ENCODE results near the gene WDFY1. TPM values are rescaled to one million over a fixed set of nuclear protein-coding genes. Genes with fewer than 3 reads are reported as not detected.

WDFY1 gene
- total and polyA plus RNA-seq, 12 donors = 7.8 to 45.2 (median 32.5) TPM

GRCh38 chr2:223970343-223971128, 25.4 kb upstream of the WDFY1 start:
- no peak overlapping the region for H3K27ac ChIP-seq
- DNase-seq = peak in 5 of 7 donors; percentile 26 to 68 (median 62)
- no peaks in the 10 kb centered on the region for H3K9me3 ChIP-seq (replicated peaks in 1 of 3)
- no peaks in the 10 kb centered on the region for H3K27me3 ChIP-seq
- H3K4me3 ChIP-seq = no peak overlapping the region
- no peaks in the 10 kb centered on the region for H3K4me1 ChIP-seq (replicated peaks in 1 of 2)
- WGBS, 4 donors = 59 to 66% (median 63%) methylated on average over 8 of the region's 8 CpGs
- peaks cover 0 to 20% of the 10 kb centered on the region in 2 donors for H3K36me3 ChIP-seq (replicated peaks in 1 of 2)
- intact Hi-C loops (cut with DNase I) = loop anchor here in 1 of 2 donors (5.0 kb wide), 1 partner anchor 312 kb away; no protein-coding TSS in a partner anchor
- TF ChIP-seq CTCF (IDR thresholded peaks at IDR 0.05) (peak; percentile 85 to 98 (median 91)), POLR2A (IDR thresholded peaks at IDR 0.05) (no peak)

- Histone ChIP-seq H3K27ac (no peak overlapping the region), H3K9me3 (replicated peaks in 1 of 3) (no peaks in the 10 kb centered on the region), H3K36me3 (replicated peaks in 1 of 2) (peaks cover 0 to 20% of the 10 kb centered on the region in 2 donors), H3K4me1 (replicated peaks in 1 of 2) (no peaks in the 10 kb centered on the region), H3K4me3 (no peak overlapping the region), H3K27me3 (no peaks in the 10 kb centered on the region)
- 68 to 81% (median 77%) methylated on average over 1 of the region's 1 CpG for WGBS, 4 donors
- intact Hi-C loops (cut with DNase I) = loop anchor here in 1 of 2 donors (5.0 kb wide), 1 partner anchor 312 kb away; no protein-coding TSS in a partner anchor
- DNase-seq = no peak
- TF ChIP-seq CTCF (IDR thresholded peaks at IDR 0.05) (no peak), POLR2A (IDR thresholded peaks at IDR 0.05) (no peak)
These were observed 24.7 kb upstream of the WDFY1 start for GRCh38 chr2:223969856-223970255.

- Histone ChIP-seq H3K4me3 (no peak overlapping the region), H3K4me1 (replicated peaks in 1 of 2) (no peaks in the 10 kb centered on the region), H3K9me3 (replicated peaks in 1 of 3) (no peaks in the 10 kb centered on the region), H3K27me3 (no peaks in the 10 kb centered on the region), H3K27ac (no peak overlapping the region), H3K36me3 (replicated peaks in 1 of 2) (peaks cover 0 to 23% of the 10 kb centered on the region in 2 donors)
- WGBS, 4 donors = 14 to 43% (median 32%) methylated on average over 1 to 3 of the region's 3 CpGs
- intact Hi-C loops (cut with DNase I) = no loop called here
- TF ChIP-seq POLR2A (IDR thresholded peaks at IDR 0.05) (no peak), CTCF (IDR thresholded peaks at IDR 0.05) (no peak)
- no peak for DNase-seq
These were observed 24.2 kb upstream of the WDFY1 start for GRCh38 chr2:223969315-223969714.

GRCh38 chr2:223967981-223968380, 22.8 kb upstream of the WDFY1 start:
- intact Hi-C loops (cut with DNase I) = no loop called here
- Histone ChIP-seq H3K27ac (no peak overlapping the region), H3K9me3 (replicated peaks in 1 of 3) (no peaks in the 10 kb centered on the region), H3K36me3 (replicated peaks in 1 of 2) (peaks cover 0 to 34% of the 10 kb centered on the region in 2 donors), H3K4me1 (replicated peaks in 1 of 2) (no peaks in the 10 kb centered on the region), H3K27me3 (no peaks in the 10 kb centered on the region), H3K4me3 (no peak overlapping the region)
- no peak for DNase-seq
- TF ChIP-seq CTCF (IDR thresholded peaks at IDR 0.05) (no peak), POLR2A (IDR thresholded peaks at IDR 0.05) (no peak)
- 89 to 100% (median 91%) methylated on average over 2 of the region's 2 CpGs for WGBS, 4 donors

Data from adrenal gland (tissue), 12 donors.